HG02571 (cell line): ENCODE measurements around the gene ITPK1.

ENCODE experiments used
- ATAC-seq: cut with Tn5 transposase; IDR thresholded peaks from one replicate; pipeline ENCODE4 v1.9.1; 2021; ENCODE audit warnings: mild to moderate bottlenecking, moderate library complexity; ENCODE audit not compliant: unreplicated experiment

Gene ITPK1

GRCh38 chr14:93012951-93013719 is 102.6 kb downstream of the ITPK1 start:
- ATAC-seq = no peak

GRCh38 chr14:93012506-93012905 is 103.2 kb downstream of the ITPK1 start:
- ATAC-seq = no peak

GRCh38 chr14:93011650-93012325 is 103.9 kb downstream of the ITPK1 start:
- ATAC-seq = no peak

GRCh38 chr14:93011141-93011529 is 104.6 kb downstream of the ITPK1 start:
- no peak for ATAC-seq

DNA sequence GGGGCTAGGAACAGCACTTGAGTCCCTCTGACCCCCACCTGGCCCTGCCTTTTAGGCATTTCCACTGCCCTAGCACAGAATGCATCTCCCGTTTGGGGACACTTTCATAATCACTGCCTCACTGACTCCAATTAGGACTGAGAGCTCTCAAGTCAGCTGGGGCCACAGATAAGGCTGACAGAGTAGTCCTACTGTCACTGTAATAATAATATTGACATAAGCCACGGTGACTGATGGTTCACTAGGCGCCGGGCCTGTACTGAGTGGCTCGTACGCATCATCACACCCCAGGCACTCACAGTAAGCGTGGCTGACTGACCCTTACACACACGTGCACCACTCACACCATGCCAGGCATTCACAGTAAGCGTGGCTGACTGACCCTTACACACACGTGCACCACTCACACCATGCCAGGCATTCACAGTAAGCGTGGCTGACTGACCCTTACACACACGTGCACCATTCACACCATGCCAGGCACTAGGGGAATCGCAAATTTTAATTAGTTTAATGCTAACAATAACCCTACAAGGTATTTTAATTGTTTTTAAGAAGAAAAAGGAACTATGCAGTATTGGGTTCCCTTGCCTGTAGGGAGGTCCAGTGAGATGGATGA is 105.1 kb downstream of the ITPK1 start:
- no peak for ATAC-seq

DNA sequence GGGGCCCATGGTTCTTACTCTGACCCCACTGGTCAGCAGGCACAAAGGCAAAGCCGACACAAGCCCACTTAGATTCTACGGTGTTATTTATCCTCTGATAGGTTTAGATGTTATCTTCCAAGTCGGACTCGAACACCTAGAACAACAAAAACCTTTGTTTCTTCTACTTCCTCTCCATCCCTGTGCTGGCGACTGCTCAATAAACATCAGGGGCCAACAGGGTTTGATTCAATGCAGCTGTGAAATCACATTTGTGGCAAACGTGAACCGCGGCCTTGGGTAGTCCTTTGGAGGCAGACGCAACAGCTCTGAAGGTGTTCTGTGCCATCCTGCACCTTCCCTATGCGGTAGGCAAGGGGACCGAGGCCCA is 105.6 kb downstream of the ITPK1 start:
- no peak for ATAC-seq

GRCh38 chr14:93009471-93010129 is 106.1 kb downstream of the ITPK1 start:
- no peak for ATAC-seq

DNA sequence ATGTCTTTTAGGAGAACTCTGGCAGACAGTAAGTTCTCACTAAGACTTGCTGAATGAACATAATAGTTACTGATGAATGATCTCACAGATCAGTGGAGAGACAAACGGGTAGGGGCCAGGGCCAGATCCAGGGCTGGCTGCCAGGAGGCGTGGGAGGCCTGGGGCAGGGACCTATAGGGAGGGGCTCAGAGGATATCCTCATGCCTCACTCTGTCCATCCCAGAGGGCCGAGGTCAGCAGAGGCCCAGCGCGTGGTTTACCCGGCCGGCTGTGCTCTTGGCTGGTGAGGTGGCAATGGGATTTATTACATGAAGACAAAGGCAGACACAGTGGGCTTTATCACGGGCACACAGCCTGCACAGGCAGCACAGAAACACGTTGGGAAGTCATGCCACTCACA is 107.3 kb downstream of the ITPK1 start:
- no peak for ATAC-seq

- no peak for ATAC-seq
Observed at GRCh38 chr14:93007225-93007997, 108.3 kb downstream of the ITPK1 start.

DNA sequence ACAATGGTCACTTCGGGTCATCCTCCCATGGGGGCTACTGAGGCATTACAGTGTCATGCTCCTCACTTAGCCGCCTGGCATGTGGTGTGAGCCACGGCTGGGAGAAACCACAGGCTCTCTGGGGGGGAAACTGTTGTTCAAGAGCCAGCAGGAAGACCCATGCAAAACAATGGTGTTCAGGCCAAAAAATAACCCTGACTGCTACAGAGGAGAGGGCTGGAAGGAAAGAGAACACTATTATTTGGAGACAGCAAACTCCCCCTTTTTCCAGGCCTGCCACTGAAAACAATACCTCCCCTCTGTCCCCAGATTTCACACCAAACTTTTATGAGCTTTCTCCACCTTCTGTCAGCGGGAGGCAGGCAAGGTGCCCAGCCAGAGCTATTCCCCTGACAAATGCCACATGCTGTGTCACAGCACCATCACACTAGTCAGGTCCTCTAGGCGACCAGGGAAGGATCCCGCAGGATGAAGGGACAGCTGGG is 109.1 kb downstream of the ITPK1 start:
- no peak for ATAC-seq

DNA sequence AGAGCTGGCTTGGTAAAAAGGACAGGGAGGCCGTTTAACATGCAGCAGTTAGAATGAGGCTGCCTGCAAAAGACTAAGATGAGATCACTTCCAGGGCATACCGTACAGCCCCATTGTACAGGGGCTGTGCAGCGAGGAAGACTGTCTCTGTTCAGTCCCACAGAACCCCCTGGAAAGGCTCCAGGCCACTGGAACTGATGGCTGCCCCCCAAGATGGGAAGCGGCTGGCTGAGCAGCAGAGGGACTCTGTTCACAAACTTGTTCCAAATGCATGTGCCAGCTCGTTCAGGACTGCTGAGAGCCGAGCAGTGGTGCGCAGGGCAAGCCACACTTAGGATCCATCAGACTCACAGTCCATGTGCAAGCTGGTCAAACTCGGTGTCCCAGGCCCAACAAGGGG is 109.9 kb downstream of the ITPK1 start:
- no peak for ATAC-seq

DNA sequence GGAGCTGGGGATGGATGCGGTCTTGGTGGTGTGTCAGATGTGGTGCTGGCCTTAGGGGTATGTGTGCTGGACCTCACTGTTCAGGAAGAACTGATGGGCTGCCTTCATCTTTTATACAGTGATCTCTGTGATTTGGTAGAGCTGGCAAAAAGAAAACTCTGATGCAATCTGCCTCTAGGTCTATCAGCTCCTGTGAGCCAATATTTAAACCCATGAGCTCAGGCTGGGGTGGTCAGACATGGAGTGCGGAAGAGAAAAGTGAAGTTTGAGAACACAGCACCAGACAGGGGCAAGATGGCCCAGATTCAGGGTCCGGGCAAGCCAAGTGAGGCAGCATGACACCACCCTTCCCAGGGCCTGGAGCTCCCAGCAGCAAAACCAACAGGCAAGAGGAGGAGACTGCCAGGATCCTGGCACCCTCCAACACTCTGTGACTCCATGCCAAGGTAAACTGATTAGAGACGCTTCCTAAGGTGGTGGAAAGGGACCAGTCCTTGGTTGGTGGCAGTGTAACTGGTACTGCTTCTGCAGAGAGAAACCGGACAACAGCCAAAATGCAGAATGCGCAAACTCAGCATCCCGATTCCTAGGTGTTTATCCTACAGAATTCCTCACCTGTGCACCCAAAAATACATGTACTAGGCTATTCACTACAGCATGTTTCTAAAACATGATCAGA is 110.5 kb downstream of the ITPK1 start:
- no peak for ATAC-seq

GRCh38 chr14:93004699-93005082 is 111.0 kb downstream of the ITPK1 start:
- no peak for ATAC-seq

- ATAC-seq = no peak
Observed at GRCh38 chr14:93003945-93004698, 111.6 kb downstream of the ITPK1 start.

DNA sequence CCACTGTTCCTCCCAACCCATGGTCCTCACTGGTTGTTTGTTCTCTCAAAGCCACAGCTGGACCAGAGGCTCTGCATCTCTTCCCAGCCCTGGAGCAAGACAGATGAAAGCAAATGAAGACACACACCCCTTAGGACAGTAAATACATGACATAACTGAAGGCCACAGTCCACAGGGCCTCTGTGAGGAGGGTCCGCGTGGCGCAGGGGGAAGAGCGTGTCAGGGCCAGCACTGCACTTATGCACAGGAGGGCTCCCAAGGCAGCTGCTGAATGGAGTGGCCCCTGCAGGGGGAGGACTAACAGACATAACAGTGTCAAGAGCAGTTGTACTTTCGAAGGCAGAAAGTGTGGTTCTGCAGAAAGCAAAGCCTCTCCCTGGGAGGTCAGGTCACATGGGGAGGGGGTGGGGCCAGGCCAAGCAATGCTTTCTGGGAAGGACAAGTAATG is 112.8 kb downstream of the ITPK1 start:
- ATAC-seq = no peak

GRCh38 chr14:93002049-93002448 is 113.7 kb downstream of the ITPK1 start:
- ATAC-seq = no peak

GRCh38 chr14:92998946-92999345 is 116.8 kb downstream of the ITPK1 start:
- no peak for ATAC-seq

GRCh38 chr14:92997343-92998061 is 118.2 kb downstream of the ITPK1 start:
- ATAC-seq = no peak

- no peak for ATAC-seq
Observed at GRCh38 chr14:92995620-92996019, 120.1 kb downstream of the ITPK1 start.
